HG02852 (cell line): Measurements from ENCODE around the gene FAM43B.

ENCODE experiments used
- ATAC-seq: cut with Tn5 transposase; IDR thresholded peaks from one replicate; pipeline ENCODE4 v1.9.1; 2021; ENCODE audit warnings: mild to moderate bottlenecking, moderate library complexity; ENCODE audit not compliant: unreplicated experiment

FAM43B gene

DNA sequence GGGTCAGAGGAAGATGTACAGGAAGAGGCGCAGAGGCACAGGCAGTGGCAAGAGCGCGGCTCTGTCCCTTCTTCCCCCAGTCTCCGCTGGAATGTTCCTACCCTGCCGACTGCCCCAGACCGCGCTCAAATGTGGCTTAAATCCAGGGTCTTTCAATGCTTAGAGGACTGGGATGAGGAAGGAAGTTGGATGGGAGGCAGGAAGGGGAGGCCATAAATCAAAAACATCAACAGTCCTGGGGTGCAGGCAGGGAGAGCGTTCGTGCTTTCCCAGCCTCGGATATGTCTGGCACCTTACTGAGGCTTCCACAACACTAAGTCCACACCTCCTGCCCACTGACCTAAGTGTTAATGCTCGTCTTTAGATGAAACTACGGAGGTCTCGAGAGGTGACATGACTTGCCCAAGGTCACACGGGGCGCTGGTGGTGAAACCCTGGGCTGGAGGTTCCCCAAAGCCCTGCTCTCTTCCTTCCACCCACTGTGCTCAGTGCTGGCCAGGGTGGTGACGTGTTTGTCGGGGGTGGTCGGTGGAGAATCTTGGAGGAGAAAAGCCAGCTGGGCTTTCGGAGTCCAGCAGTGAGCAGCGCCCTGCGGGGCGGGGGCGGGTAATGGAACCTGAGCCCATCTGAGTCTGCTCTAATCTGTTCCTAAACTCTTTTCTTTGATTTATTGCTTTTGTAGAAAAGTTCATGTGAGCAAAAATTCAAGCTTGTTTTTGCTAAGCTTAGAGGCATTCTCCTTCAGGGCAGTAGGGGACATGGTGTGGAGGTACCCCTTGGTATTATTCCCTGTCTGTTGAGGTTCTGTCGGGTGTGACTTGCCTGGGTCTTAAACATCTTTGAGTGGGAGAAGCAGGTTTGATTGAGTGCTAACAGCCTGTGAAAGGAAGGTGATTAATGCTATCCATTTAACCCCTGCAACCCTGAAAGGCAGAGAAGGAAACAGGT is 37.2 kb downstream of the FAM43B start:
- no peak for ATAC-seq

DNA sequence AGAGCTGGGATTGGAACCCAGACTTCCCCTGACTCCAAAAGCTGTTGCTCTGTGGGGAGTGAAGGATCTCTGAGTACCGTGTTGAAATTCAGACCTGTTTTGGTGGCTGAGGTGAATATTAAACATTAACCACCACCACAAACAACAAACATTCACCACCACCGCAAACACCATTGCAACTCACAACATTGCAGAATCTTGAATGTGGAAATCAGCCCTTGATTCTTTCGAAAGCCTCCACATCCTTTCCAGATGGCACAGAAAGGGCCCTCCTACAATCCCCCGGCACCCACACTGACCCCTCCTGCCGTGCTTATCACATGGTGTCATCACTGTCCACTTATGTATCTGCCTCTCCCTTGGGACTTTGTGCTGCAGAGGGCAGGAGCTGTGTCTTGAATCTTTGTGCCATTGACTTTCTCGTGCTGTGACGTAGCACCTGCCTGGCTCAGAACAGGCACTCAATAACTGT is 38.0 kb downstream of the FAM43B start:
- ATAC-seq = no peak

DNA sequence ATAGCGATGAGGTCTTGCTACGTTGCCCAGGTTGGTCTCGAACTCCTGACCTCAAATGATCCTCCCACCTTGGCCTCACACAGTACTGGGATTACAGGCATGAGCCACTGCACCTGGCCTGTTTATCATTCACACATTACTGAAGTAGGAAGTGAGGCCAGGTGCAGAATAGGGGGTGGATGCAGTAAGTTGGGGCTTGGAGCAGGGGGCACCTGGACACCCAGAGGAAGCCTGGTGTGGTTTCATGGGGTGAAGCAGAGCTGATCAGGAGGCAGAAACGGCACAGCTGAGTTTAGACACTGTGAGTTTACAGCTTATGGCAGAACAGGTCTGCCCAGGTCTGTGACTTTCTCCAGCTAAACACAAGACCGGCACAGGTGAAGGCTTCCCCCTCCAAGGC is 41.4 kb downstream of the FAM43B start:
- no peak for ATAC-seq

DNA sequence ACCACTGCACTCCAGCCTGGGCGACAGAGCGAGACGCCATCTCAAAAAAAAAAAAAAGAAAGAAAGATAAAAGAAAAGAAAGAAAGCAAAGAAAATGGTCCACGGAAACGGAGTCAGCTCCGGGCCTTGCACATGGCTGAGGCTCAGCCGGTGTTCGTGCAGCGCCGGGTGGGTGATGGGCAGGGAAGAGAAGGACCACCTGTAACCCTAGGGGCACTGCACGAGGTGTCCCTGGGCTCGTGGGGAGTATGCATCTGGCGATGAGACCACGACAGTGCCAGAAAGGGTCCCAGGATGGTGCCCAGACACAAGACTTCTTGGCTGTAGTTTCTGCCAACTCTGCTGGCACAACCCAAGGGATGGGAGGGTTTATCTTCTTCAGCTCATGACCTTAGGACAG is 42.4 kb downstream of the FAM43B start:
- no peak for ATAC-seq

DNA sequence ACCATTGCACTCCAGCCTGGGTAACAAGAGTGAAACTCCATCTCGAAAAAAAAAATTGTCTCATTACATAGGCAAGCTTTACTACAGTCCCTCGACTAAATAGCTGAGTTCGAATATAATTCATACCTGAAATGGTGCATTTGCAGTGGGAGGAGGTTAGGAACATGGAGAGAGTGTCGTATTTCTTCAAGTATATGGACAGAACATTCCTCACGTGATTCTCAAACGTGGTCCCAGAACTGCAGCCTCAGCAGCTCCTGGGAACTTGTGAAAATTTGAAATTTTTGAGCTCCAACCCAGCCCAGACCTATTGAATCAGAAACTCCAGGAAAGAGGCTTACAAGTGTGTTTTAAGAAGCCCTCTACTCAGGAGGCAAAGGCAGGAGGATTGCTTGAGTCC is 43.7 kb downstream of the FAM43B start:
- no peak for ATAC-seq

DNA sequence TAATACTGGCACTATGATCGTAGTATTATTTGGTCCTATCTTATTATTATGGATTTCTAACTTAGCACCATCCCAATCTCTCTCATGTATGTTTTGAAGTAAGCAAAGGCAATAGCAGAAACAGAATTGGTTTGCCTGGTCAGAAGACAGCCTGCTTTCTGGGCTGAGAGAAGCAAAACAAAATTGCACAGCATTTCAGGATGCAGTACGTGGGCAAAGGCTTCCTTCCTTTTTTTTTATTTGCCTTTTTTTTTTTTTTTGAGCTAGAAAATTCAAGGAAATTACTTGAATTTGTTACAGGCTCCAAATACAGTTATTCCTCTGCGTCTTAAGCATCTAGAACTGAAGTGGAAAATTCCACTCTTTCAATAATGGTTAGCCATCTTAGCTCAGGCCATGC is 45.3 kb downstream of the FAM43B start:
- no peak for ATAC-seq

DNA sequence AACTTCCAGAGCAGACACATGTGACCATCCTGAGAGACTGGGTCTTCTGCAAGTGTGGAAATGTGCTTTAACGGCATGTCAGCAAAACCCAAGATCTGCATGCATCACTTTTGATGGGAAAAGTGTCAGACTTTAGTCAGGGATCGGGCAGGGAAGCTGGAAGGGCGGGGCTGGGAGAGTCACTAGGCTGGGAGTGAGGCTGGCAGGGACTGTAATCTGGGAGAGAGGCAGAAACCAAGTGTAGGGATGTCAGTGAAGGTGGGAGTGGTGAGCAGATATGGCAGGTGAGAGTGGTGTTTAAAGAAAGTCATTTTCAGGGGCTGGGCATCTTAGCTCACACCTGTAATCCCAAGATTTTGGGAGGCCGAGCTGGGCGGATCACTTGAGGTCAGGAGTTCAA is 47.8 kb downstream of the FAM43B start:
- ATAC-seq = no peak

DNA sequence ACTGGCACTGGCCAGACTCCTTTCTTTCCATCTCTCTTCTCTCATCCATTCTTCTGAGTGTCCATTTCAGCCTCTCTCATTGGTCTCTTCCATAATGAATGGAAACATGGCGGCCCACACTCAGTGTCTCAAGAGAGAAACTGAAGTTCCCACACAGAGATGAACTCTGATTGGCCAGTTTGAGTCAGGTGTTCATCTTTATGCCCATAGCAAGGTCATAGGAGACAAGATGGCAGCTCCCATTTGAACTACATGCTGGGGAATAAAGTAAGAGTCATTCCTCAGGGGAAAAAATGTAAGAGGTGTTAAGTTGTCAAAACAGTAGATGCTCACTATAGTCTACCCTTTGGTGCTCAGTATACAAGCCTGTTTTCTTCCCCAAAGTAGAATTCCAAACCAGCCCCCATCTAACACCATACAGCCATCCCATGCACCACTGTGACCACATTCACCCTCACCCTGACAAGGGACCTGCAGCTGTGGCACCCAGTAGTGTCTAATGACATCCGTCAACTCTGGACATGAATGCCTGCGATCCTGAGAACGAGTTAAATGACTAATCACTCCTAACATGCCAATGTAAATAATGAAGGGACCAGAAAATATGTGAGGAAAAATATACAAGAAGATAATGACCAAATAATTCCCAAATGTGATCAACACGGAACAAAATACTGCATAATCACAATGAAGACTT is 48.9 kb downstream of the FAM43B start:
- no peak for ATAC-seq

DNA sequence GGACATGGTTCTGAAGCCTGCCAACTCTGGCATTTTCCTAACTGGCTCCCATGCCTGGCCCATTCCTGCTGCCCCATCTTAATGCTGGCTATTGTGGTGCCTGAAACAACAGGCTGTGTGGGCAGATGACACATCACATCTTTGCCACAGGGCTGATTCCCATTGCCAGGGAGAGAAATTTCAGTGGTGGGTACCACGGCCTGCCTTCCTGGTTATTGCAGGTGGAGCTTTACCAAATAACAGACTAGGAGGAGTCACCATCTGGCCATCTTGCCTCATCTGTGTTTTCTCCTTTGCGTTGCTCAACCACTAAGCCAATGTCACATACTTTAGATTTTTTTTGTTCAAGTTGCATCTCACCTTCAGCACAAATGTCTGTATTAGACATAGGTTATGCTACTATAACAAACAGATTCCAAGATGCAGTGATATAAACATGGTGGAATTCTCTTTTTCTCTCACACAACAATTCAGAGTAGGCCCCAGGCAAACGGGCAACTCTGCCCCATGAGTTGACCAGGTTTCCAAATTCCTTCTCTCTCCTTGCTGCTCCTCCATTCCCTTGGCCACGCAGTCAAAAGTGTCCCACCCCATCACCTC is 50.6 kb downstream of the FAM43B start:
- no peak for ATAC-seq

DNA sequence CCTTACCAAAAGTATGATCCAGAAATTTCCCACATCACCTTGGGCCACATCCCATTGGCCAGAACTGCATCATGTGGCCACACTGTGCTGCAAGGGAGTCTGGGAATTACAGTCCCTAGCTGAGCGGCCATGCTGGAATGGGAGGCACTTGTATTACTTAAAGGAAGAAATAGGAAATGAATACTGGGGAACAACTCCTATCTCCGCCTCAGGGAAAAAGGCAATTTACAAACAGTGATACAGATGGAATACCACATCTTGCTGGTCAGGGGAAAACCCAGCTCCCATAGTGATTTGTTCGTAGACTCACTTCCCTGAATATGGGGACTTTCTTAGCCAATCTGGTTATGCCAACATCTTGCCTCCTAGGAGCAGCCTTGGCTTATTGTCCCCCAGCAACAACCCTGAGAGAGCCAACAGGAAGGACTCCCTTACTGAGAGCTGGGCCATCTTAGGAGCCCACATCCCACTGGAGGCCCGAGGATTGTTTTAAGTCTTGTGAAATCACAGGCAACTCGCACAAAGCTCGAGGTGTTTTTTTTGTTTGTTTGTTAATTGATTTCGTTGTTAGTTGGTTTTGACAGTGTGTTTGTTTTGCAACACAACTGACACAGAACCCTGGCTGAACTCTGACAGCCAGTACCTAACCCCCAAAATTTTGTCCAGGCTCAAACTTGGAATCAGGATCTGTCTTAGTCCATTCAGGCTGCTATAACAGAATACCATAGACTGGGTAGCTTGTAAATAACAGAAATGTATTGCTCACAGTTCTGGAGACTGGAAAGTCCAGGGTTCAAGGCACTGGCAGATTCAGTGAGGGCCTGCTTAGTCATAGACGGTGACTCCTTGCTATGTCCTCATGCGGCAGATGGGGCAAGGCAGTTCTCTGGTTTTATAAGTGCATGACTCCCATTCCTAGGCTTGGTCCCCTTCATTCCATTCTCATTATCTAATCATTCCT is 51.4 kb downstream of the FAM43B start:
- no peak for ATAC-seq
